RWPE1 (cell line): ENCODE data around the gene YPEL2.

ENCODE experiments used
- CTCF ChIA-PET: fragments of 350-600 bp; sonication (Branson Sonifier 250); formaldehyde crosslinking; extraction: SDS; loops from one replicate; lab custom pipeline; 2021; lab: Yijun Ruan, JAX
- POLR2A ChIA-PET: fragments of 400-600 bp; formaldehyde crosslinking; extraction: SDS; loops from one replicate; lab custom pipeline; 2020; ENCODE audit warnings: antibody characterized with exemption; ENCODE audit not compliant: low non-redundant PET; lab: Yijun Ruan, JAX
- DNase-seq: peaks from one replicate; pipeline ENCODE4 v3.0.0; 2012; ENCODE audit warnings: low spot score
- H3K27ac ChIP-seq: fragments of 450-650 bp; 2 replicates; pipeline ENCODE4 v1.5.1; 2017
- TF ChIP-seq, protein P1 (sequence below): fragments of 450-650 bp; conservative IDR thresholded peaks from 2 replicates; pipeline ENCODE4 v1.5.1; 2017; ENCODE audit warnings: low read depth, mild to moderate bottlenecking

Gene YPEL2

DNA sequence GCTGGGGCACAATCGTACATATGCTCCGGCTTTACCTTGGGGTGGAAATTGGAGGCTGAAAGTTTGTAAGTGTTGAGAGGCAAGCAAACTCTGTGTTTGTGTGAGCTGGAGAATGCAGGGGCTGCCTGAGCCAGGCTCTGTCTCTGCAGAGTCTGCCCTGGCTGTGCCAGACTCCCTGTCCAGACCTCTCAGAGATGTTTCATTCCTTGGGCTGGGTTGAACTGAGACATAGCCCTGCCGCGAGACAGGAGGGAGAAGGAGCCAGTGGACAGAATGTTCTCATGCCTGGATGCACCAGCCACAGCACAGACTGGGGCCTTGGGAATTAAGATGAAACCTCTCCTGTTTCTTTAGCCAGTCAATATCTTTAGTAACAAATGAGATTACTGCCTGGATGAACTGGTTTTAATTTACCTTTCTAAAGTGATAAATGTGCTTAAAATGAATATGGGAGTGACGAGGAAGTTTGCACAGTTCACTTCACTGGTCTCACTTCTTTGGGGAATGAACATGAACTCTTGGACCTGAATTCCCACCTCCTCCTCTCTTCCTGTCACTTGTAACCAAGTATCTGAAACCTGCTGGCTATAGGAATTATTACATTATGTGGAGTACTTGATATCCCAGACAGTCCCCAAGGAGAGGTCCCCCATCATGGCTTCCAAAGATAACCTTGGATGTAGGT is 40.1 kb downstream of the YPEL2 start:
- DNase-seq, result no peak
- TF ChIP-seq, protein P1, sequence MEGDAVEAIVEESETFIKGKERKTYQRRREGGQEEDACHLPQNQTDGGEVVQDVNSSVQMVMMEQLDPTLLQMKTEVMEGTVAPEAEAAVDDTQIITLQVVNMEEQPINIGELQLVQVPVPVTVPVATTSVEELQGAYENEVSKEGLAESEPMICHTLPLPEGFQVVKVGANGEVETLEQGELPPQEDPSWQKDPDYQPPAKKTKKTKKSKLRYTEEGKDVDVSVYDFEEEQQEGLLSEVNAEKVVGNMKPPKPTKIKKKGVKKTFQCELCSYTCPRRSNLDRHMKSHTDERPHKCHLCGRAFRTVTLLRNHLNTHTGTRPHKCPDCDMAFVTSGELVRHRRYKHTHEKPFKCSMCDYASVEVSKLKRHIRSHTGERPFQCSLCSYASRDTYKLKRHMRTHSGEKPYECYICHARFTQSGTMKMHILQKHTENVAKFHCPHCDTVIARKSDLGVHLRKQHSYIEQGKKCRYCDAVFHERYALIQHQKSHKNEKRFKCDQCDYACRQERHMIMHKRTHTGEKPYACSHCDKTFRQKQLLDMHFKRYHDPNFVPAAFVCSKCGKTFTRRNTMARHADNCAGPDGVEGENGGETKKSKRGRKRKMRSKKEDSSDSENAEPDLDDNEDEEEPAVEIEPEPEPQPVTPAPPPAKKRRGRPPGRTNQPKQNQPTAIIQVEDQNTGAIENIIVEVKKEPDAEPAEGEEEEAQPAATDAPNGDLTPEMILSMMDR, result no peak
- CTCF ChIA-PET, result no interaction called here
- no peak overlapping the region for H3K27ac ChIP-seq
- POLR2A ChIA-PET, result no interaction called here

DNA sequence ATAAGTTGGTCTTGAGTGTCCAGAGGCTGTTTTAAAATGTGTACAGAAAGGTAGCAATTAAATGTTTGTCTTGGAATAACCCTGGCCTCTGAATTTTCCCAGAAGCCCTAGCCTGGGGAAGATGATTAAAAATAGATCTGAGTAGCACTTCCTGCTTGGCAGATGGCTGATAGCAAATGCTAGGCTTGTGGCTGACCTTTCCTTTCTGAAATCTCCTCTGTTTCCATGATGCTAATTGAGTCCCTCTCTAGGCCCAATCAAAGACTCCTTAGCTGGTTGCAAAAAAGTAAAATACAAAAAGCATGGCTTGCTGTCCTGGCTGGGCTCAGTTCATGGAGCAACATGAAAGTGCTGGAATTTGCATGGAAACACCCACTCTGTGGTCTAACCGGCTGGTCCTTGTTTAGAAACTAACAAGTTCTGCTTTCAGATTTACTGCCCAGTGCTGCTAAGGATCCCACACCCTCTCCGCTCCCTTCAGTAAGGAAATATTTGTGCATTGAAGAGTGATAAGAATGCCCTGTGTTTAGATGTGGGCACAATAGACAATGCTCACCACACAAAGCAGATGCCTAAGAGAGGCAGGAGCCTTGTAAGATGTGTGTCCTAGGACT is 40.8 kb downstream of the YPEL2 start:
- TF ChIP-seq, protein P1, result no peak
- DNase-seq, result no peak
- POLR2A ChIA-PET, result no interaction called here
- no peak overlapping the region for H3K27ac ChIP-seq
- CTCF ChIA-PET, result no interaction called here

DNA sequence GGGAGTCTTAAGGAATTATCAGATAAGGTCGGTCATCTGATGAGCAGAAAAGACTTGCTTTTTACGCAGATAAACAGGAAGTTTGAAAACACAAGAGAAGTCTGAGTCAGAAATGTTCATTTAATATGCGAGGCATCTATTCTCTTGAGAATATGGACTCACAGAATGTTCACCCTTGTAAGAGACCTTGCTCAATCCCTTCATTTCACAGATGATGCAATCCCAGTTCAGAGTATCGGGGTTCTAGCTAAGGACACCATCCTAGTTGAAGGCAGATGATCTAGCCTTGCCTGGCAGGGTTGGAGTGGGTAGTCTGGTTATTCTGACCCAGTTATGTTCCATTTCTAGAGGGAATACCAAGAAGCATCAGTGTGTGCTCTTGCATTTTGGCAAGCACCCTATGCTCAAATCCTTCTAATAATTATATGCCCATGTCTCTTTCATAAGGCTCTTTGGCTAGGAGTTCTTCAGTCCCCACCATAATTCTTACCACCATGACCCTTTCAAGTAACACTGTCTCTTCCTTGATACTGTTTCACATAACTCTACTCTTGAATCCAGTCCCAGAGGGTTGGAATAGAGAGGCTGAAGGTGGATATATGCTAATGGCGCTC is 42.5 kb downstream of the YPEL2 start:
- no peak overlapping the region for H3K27ac ChIP-seq
- POLR2A ChIA-PET, result no interaction called here

DNA sequence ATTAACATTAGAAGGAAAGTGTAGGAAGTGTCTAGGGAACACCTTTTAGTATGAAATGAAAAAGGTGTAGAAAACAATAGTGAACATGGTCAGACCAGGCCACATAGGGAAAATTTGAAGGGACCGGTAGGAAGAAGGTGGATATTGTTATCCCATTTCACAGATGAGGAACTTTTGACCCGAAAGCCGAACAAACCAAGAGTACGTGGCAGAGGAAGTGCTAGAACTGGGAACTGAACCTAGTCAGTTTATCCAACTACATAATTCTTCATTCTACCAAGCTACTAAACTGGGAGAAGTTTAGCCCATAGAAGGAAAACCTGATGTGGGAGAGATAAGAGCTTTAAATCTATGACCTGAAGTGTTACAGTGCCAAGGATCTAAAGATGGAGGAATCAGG is 43.2 kb downstream of the YPEL2 start:
- no peak for DNase-seq
- ChIA-PET CTCF (no interaction called here), POLR2A (no interaction called here)
- H3K27ac ChIP-seq, result no peak overlapping the region
- TF ChIP-seq, protein P1, result no peak

More for the DNA sequence above, 42.5 kb downstream of the YPEL2 start:
- DNase-seq, result no peak
- TF ChIP-seq, protein P1, result no peak
- CTCF ChIA-PET, result no interaction called here

DNA sequence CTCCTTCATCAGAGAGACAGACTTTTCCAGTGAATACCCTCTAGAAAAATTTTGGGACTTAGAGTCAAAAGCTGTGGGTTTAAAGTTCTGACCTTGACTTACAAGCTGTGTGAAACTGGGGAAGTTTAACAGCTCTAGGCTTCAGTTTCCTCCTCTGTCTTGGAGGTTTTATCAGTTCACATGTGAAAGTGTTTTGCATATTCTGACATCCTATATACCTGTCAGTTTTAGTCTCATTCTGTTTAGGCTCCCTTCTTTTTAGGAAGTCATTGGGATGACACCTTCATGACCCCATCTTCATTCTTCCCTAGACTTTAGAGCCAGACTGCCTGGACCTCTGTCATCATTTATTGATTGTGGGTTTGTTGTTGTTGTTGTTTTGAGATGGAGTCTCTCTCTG is 44.4 kb downstream of the YPEL2 start:
- no peak overlapping the region for H3K27ac ChIP-seq
- POLR2A ChIA-PET, result no interaction called here
- no peak for DNase-seq
- CTCF ChIA-PET, result interaction anchor here (0.6 kb wide), 1 partner anchor 16 kb away, joined by 4 read pairs; no protein-coding TSS in a partner anchor
- TF ChIP-seq, protein P1, result no peak

DNA sequence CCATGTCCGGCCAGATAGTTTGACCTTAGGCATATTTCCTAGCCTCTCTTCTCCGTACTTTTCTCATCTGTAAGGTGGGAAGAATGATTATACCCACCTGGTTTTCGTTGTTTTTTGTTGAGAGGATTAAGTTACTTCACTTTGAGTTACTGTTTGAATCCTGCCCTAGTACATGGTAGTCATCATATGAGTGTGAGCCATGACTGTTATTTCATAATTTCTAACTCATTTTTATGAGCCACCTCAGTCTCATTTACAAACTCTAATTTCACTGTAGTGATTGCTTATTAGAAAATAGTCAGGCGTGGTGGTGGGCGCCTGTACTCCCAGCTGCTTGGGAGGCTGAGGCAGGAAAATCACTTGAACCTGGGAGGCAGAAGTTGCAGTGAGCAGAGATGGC is 45.1 kb downstream of the YPEL2 start:
- no peak for DNase-seq
- POLR2A ChIA-PET, result no interaction called here
- TF ChIP-seq, protein P1, result no peak
- CTCF ChIA-PET, result no interaction called here
- H3K27ac ChIP-seq, result no peak overlapping the region
